Brain pericyte (primary cell): Measurements from ENCODE around the gene STAM2.
"Not testable (repeated sequence)": the region's sequence is repeated elsewhere in the genome, so short reads cannot be mapped to it uniquely, and the experiment has no call there.

Experiments
- DNase-seq: peaks from one replicate; pipeline ENCODE4 v3.0.0-alpha.2; 2012; ENCODE audit warnings: low read depth, low spot score

The STAM2 gene

GRCh38 chr2:152106464-152106863 is 69.1 kb downstream of the STAM2 start:
- DNase-seq: no peak

DNA sequence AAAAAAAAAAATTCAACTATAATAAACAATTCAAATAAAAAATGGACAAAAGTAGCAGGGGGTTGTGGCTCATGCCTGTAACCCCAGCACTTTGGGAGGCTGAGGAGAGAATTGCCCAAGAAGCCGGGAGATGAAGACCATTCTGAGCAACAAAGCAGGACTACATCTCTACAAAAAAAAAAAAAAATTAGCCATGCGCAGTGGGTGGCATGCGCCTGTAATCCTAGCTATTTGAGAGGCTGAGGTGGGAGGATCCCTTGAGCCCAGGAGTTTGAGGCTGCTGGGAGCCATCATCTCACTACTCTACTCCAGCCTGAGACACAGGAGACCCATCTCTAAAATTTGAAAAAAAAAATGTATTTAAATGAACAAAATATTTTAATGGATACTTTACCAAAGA is 72.3 kb downstream of the STAM2 start:
- no peak for DNase-seq

DNA sequence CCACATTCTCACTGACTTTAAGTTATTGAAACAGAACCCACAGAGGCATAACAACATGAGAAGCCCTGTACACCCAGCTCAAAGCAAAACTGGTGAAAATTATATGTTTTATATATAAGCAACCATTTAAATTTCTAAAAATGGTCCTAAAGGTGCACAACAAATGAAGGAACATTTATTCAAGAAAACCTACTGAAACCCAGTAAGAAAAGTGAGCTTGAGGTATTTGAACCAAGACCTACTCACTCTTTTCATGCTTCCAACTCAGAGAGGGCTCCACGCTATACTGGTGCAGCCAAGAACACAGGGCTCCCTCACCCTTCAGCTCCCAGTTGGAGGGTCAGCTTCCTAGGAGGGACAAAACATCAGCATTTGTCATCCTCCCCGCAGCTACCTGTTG is 74.6 kb downstream of the STAM2 start:
- no peak for DNase-seq

GRCh38 chr2:152099367-152100050 is 76.1 kb downstream of the STAM2 start:
- DNase-seq: no peak

DNA sequence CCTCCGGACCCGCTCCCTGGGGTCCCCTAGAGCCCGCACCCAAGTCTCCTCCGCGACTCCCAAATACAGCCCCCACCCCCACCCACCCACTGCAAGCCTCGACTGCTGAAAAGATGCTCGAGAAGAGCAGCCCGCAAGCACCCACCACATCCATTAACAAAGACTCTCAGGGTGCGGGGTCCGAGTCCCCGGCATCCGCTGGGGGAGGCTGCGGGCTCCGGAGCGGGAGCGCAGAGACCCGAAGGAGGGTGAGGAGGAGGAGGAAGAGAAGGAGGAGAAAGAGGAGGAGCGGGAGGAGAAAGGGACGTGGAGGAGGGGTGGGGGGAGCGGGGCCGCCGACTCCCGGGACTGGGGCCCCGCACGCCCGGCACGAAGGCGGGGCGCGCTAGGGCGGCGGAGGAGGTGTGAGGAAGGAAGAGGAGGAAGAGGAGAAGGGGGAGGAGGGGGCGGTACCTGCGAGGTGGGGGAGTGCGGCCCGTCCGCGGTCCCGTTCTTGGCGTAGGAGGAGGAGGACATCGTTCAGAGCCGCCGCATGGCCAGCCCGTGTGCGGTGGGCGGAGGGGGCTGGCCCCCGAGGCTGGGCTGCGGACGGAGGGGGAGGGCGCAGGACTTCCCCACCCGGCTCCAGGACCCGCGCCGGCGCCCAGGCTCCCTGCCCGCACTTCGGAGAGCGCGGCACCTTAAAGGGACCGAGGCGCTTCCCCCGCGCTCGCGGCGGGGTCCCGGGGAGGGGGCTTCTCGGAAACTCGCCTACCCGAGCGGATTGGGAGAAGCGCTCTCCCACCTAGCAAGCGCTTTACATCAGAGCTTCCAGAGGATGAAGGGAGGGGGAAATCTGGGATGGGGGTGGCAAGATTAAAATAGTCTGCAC is 76.8 kb downstream of the STAM2 start, which contains the start of gene CACNB4:
TSS of gene CACNB4 (minus strand) at position 549 of the 871 bp plus-strand sequence.
- no peak for DNase-seq

- no peak for DNase-seq
These were observed 77.6 kb downstream of the STAM2 start for GRCh38 chr2:152097801-152098495.

GRCh38 chr2:152097290-152097800 is 78.2 kb downstream of the STAM2 start:
- DNase-seq: no peak

GRCh38 chr2:152095146-152095545 is 80.4 kb downstream of the STAM2 start:
- no peak for DNase-seq

DNA sequence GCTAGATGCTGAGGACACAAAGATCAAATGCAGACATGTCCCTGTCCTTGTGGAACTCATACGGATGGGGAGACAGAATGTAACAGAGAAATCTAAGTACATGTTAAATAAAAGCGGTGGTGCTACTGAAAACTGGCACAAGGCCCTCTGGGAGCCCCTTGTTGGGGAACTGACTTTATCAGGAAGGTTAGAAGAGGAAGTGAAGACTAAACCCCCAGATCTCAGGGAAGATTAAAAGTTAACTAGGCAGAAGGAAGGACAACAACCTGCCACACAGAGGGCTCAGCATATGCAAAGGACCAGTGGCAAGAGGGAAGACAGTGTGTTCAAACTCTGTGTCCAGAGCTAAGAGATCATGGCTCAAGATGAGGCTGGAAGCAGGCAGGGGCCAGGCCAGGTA is 81.5 kb downstream of the STAM2 start:
- no peak for DNase-seq

- DNase-seq: no peak
These were observed 82.1 kb downstream of the STAM2 start for GRCh38 chr2:152093464-152093863.

- no peak for DNase-seq
These were observed 83.5 kb downstream of the STAM2 start for GRCh38 chr2:152092095-152092494.

DNA sequence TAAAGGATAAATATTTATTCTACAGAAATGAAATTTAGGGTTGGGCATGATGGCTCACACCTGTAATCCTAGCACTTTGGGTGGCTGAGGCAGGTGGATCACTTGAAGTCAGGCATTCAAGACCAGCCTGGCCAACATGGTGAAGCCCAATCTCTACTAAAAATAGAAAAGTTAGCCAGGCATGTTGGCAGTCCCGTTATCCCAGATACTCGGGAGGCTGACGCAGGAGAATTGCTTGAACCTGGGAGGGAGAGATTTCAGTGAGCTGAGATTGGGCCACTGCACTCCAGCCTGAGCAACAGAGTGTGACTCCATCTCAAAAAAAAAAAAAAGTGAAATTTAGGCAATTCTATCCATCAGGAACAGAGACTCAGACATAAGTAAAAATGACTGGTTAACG is 84.8 kb downstream of the STAM2 start:
- not testable (repeated sequence) for DNase-seq

DNA sequence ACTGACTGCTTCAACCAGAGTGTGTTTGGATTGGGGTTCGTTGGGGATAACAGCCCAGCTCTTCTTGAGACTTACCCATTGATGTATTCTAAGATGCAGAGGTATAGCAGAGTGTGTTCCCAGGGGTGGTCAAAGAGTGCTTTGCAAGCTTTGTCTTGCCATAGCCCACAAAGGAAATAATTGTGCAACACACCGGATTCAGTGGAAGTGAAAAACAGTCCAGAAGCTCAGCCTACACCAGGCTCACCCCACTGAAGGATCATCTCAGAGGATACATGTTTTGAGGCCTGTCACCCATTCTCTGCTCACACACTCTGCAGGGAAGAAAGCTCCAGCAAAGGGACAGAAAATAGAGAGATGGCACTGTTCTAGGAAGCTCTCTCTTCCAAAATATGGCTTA is 86.3 kb downstream of the STAM2 start:
- DNase-seq: no peak

GRCh38 chr2:152088006-152088405 is 87.6 kb downstream of the STAM2 start:
- DNase-seq: no peak

DNA sequence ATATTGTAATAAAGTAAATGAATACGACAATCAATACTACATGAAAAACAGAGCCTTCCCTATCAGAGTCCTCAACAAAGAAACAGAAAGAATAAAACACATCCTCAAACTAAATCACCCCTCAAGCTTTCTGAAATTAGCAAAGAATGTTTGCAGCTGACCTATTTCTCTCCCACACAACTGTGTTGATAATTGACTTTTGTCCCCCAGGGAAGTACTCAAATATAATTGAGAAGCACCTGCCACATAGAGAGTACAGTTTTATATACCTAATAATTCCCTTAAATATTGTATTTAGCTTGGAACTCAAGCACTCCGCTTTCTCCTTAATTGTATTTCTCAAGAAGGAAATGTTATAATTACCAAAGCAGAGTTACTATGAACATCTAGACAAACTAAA is 89.3 kb downstream of the STAM2 start:
- DNase-seq: no peak

DNA sequence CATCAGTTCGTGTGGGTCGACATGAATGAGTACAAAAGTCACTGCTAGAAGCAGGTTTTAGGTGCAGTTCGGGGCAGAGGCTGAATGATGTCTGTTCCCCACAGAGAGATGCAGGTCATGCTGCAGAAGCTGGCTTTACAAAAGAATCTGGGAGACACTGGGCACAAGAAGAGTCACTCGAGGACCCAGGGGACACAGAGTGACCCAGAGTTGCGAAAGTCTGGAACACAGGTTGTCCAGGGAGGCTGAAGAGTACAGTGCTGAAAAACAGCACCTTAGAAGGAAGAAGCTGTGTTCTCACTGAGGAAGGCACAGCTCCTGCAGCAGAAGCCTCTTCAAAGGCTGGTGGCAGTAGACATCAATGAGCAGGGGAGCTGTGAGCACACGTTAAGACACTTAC is 91.5 kb downstream of the STAM2 start:
- no peak for DNase-seq

DNA sequence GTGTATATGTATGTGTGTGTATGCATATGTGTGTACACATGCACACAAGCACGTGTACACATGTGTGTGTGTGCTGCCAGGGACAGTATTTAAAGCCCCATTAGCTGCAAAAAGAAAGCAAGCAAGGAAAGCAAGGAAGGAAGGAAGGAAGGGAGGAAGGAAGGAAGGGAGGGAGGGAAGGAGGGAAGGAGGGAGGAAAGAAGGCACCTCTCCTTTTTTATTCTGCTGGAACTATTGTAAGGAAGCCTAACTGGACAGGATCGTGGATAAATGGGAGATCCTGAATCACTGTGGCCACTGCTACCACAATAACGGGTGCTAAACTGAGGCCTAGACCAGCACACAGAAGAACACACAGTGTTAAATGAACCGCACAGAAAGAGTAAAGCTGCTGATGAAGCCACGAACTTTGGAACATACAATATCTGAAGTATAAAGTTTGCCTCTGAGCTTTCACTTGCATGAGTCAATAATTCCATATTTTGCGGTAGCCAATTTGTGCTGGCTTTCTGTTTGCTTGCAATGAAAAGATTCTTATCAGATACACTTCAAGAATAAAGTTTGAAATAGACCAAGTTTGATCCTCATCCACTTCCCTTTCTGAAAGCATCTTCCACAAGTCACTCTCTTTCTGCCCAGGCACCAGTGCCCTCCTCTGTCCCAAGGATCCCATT is 92.2 kb downstream of the STAM2 start:
- DNase-seq: no peak

DNA sequence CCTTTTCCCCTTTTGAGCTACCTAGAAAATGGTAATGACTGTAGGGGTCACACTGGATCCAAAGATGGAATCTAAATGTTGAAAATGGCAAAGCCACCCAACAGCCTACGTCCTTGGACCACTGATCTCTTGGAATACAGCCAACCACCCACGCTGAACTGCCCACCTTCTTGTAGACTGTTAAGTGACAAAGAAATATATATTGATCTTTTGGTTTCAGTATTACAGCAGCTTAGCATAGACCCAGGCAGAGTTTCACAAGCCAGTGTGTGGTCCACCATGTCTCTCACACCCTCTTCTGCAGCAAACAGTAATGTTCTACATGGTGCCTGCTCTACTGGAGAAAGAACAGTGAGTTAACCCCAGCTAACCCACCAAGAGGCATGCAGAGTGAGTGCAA is 96.9 kb downstream of the STAM2 start:
- no peak for DNase-seq

DNA sequence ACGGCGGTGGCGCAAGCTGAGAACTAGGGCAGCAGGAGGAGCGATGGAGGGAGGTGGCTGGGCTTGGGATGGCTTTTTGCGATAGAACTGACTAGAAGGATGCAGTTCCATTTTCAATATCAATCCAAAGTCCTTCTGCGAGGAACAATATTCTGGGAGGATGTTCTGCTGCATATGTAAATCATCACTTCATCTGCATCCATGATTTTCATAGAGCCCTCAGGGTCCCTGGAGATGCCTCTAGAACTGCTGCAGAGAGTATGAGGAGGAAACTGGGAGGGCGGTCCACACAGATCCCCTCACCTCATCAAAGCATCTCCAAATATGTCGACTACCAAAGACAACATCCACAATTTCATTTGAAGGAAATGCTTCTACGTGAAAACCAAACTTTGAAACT is 97.5 kb downstream of the STAM2 start:
- no peak for DNase-seq

DNA sequence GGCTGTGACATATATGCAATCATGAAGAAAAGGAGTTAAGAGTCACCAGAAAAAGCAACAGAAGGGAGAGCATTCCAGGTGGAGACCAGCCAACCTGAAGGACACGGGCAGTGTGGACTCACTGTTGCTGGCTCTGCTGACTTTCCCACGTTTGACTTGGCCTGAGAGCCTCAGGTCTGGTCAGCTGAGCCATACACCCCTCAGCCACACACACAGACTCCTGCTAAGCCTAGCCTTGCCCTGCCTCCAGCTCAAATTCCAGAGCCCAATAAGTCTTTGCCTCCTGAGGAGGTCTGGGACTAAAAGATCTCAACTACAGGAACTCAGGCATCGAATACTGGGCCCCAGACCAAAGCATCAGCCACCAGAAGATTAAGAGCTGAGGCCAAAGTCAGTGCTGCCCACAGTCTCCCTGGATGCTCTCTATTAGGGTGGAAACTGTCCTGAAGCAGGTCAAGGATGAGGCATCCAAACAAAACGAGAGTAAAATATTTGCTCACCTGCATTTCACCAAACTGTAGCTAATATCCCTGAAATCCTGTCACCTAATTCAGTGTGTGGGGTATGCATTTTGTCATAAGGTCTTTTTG is 100.0 kb downstream of the STAM2 start:
- DNase-seq: no peak

GRCh38 chr2:152072011-152072410 is 103.6 kb downstream of the STAM2 start:
- DNase-seq: no peak
